PFSK-1 (cell line): Measurements from ENCODE around the gene ABCC10.

Source experiments
- FOXP2 ChIP-seq: optimal IDR thresholded peaks from 2 replicates; pipeline ENCODE3; 2011; ENCODE audit warnings: borderline replicate concordance, control low read depth, inconsistent platforms; ENCODE audit not compliant: insufficient read depth; ENCODE audit errors: extremely low read length, extremely low read depth
- POLR2AphosphoS5 ChIP-seq: IDR thresholded peaks from 2 replicates; pipeline ENCODE4 v1.6.1; 2012; ENCODE audit warnings: low read depth, mild to moderate bottlenecking, control low read depth, low read length, moderate library complexity
- REST ChIP-seq, 2 experiments: IDR thresholded peaks; 2 replicates each; pipeline versions ENCODE4 v1.6.1 to v1.8.0; 2011 to 2012; ENCODE audit warnings: low read depth in 2 of 2, low read length in 2 of 2, control low read depth in 1 of 2, inconsistent platforms in 1 of 2, mild to moderate bottlenecking in 1 of 2, moderate library complexity in 1 of 2; ENCODE audit not compliant: insufficient read depth in 1 of 2
- SIN3A ChIP-seq: IDR thresholded peaks from 2 replicates; pipeline ENCODE4 v1.6.1; 2012; ENCODE audit warnings: mild to moderate bottlenecking, low read length, moderate library complexity, borderline replicate concordance; ENCODE audit not compliant: insufficient read depth
- TAF1 ChIP-seq: IDR thresholded peaks from 2 replicates; pipeline ENCODE4 v1.6.1; 2012; ENCODE audit warnings: low read length, control low read depth, borderline replicate concordance; ENCODE audit not compliant: insufficient read depth

Gene ABCC10

GRCh38 chr6:43461936-43462335 lies 34.6 kb downstream of the ABCC10 start:
- no peak for TF ChIP-seq TAF1
- no peak for TF ChIP-seq POLR2AphosphoS5
- no peak for TF ChIP-seq FOXP2
- no peak for TF ChIP-seq REST (IDR thresholded peaks at IDR 0.05; ENCODE audit: insufficient read depth in 1 of 2, low read depth in 2 of 2, low read length in 2 of 2)
- TF ChIP-seq SIN3A = no peak

- no peak for TF ChIP-seq SIN3A
- no peak for TF ChIP-seq POLR2AphosphoS5
- TF ChIP-seq FOXP2 = no peak
- no peak for TF ChIP-seq REST (IDR thresholded peaks at IDR 0.05; ENCODE audit: insufficient read depth in 1 of 2, low read depth in 2 of 2, low read length in 2 of 2)
- no peak for TF ChIP-seq TAF1
These were observed 37.0 kb downstream of the ABCC10 start for GRCh38 chr6:43464337-43464736.

GRCh38 chr6:43465948-43466347 lies 38.6 kb downstream of the ABCC10 start:
- TF ChIP-seq POLR2AphosphoS5 = no peak
- TF ChIP-seq FOXP2 = no peak
- no peak for TF ChIP-seq REST (IDR thresholded peaks at IDR 0.05; ENCODE audit: insufficient read depth in 1 of 2, low read depth in 2 of 2, low read length in 2 of 2)
- no peak for TF ChIP-seq TAF1
- TF ChIP-seq SIN3A = no peak

- TF ChIP-seq REST (IDR thresholded peaks at IDR 0.05; ENCODE audit: insufficient read depth in 1 of 2, low read depth in 2 of 2, low read length in 2 of 2) (no peak), FOXP2 (no peak), POLR2AphosphoS5 (no peak), TAF1 (no peak), SIN3A (no peak)
These were observed 40.4 kb downstream of the ABCC10 start for GRCh38 chr6:43467752-43468151.

- no peak for TF ChIP-seq POLR2AphosphoS5
- no peak for TF ChIP-seq TAF1
- TF ChIP-seq FOXP2 = no peak
- no peak for TF ChIP-seq REST (IDR thresholded peaks at IDR 0.05; ENCODE audit: insufficient read depth in 1 of 2, low read depth in 2 of 2, low read length in 2 of 2)
- TF ChIP-seq SIN3A = no peak
These were observed 40.9 kb downstream of the ABCC10 start for GRCh38 chr6:43468240-43468639.
